Lower leg skin (tissue), 4 donors: Measurements from ENCODE around the gene ITGB8. TPM values are rescaled to one million over a fixed set of nuclear protein-coding genes. Genes with fewer than 3 reads are reported as not detected.

Experiments used
- DNase-seq, 2 donors: peaks; one replicate each; pipeline ENCODE4 v3.0.0-alpha.2; 2019; ENCODE audit warnings: low spot score in 2 of 2
- H3K4me3 ChIP-seq: fragments of 200-600 bp; sonication (generic); 2 replicates; pipeline ENCODE4 v1.5.1; 2017; ENCODE audit warnings: mild to moderate bottlenecking, low read depth; ENCODE audit not compliant: poor library complexity, severe bottlenecking
- POLR2A ChIP-seq, 2 donors: fragments of 450-650 bp; IDR thresholded peaks; one replicate each; pipeline ENCODE4 v1.6.1; 2016 to 2017; ENCODE audit warnings: antibody characterized with exemption in 2 of 2, mild to moderate bottlenecking in 1 of 2, moderate library complexity in 1 of 2
- WGBS, 2 donors: methylation state at CpG; one replicate each; pipeline ENCODE4 v1.1.5; 2018; 5-methylcytosine and 5-hydroxymethylcytosine counted together
- intact Hi-C: fragments of 100-400 bp; cut with DNase I; formaldehyde crosslinking; loops from one replicate; pipeline ENCODE4 v1.15.0; 2023; ENCODE audit warnings: low total_unique reads
- total RNA-seq, 4 donors: library from RNA; depleted of rRNA; stranded (reverse); fragments of >200 nt; gene quantifications; one replicate each; pipeline ENCODE4 v1.1.0, GENCODE V29; 2016
- TF ChIP-seq, protein P1 (sequence below), 3 donors: fragments of 450-650 bp; IDR thresholded peaks; one replicate each; pipeline ENCODE4 v1.5.1; 2016; ENCODE audit warnings: antibody characterized with exemption in 3 of 3, mild to moderate bottlenecking in 3 of 3, moderate library complexity in 2 of 3

ITGB8 gene
- total RNA-seq, 4 donors from 2014 or later: 25.0 to 66.1 (median 48.9) TPM

- intact Hi-C loops: no loop called here
- H3K4me3 ChIP-seq: no peak overlapping the region
- TF ChIP-seq, protein P1, sequence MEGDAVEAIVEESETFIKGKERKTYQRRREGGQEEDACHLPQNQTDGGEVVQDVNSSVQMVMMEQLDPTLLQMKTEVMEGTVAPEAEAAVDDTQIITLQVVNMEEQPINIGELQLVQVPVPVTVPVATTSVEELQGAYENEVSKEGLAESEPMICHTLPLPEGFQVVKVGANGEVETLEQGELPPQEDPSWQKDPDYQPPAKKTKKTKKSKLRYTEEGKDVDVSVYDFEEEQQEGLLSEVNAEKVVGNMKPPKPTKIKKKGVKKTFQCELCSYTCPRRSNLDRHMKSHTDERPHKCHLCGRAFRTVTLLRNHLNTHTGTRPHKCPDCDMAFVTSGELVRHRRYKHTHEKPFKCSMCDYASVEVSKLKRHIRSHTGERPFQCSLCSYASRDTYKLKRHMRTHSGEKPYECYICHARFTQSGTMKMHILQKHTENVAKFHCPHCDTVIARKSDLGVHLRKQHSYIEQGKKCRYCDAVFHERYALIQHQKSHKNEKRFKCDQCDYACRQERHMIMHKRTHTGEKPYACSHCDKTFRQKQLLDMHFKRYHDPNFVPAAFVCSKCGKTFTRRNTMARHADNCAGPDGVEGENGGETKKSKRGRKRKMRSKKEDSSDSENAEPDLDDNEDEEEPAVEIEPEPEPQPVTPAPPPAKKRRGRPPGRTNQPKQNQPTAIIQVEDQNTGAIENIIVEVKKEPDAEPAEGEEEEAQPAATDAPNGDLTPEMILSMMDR (IDR thresholded peaks at IDR 0.05): no peak
- TF ChIP-seq POLR2A (IDR thresholded peaks at IDR 0.05): no peak
- DNase-seq: no peak
- WGBS, 2 donors: 88 to 91% methylated on average over 2 of the region's 2 CpGs
These were observed 43.4 kb upstream of the ITGB8 start for GRCh38 chr7:20287317-20287716.

DNA sequence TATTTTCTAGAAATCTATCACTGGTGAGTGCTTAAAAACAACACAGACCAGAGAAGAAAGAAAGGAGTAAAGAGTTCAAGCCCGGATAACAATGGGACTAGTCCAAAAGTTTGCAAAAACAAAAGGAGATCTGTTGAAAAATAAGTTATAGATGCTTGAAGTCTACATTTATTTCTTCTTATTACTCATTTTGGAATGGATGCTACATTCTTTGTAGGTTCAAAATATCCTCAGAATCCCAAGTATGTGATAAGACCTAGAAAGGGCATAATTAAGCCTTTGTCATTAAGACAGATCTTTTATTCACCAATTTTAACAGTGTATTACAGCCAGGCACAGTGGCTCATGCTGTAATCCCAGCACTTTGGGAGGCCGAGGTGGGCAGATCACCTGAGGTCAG lies 42.7 kb upstream of the ITGB8 start:
- intact Hi-C loops: no loop called here
- 89 to 91% methylated on average over 2 of the region's 2 CpGs for WGBS, 2 donors
- TF ChIP-seq POLR2A (IDR thresholded peaks at IDR 0.05): no peak
- TF ChIP-seq, protein P1 (IDR thresholded peaks at IDR 0.05): no peak

DNA sequence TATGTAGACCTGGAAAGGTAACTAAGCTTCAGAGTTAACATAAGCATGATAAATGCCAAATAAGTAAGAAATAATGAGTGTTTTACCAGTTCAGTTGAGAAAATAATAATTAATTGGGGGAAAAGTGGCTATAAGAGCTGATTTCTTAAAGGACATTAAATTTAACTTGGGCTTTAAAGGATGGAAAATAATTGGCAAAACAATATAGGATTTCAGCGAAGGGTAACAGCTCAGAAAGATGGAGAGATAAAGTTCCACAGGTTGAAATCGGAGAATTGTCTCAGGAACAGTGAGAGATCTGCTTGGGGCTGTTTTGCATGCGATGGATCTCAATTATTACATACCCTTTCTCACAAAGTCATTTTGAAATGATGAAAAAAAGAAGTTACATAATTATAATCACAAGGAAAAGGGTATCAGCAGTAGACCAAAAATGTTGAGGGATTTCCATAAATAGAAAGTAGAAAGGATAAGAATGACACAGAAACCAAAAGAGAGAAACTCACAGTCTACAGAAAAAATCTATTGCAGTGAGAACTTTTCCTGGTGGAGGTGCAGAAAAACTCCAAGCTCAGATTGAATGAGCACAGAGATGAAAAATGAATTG lies 40.1 kb upstream of the ITGB8 start:
- no peak overlapping the region for H3K4me3 ChIP-seq
- no peak for DNase-seq
- TF ChIP-seq POLR2A (IDR thresholded peaks at IDR 0.05): no peak
- TF ChIP-seq, protein P1 (IDR thresholded peaks at IDR 0.05): no peak
- intact Hi-C loops: no loop called here
- WGBS, 2 donors: 50 to 51% methylated on average over 3 of the region's 3 CpGs

More for the DNA sequence above, 42.7 kb upstream of the ITGB8 start:
- no peak overlapping the region for H3K4me3 ChIP-seq
- no peak for DNase-seq

DNA sequence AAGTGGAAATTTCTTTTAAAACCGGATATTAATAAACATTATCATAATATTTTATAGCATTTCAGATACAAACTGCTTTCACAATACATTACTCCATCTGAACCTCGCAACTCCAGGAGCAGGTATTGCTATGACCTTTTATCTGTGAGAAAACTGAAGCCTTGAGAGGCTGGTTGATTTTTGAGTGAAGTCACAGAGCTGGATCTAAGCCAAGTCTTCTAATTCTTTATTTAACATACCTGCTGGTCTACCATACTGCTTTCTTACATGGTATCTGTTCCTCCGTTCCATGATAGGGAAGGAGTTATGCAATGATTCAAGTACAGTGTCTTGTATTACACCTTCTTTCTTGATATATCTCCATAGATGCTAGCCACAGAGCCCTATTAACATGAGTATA lies 37.4 kb upstream of the ITGB8 start:
- intact Hi-C loops: no loop called here
- WGBS, 2 donors: 91 to 92% methylated on average over 3 of the region's 3 CpGs

GRCh38 chr7:20296444-20296843 lies 34.3 kb upstream of the ITGB8 start:
- intact Hi-C loops: no loop called here
- WGBS, 2 donors: 80 to 89% methylated on average over 3 of the region's 3 CpGs
- no peak overlapping the region for H3K4me3 ChIP-seq
- DNase-seq: no peak
- TF ChIP-seq POLR2A (IDR thresholded peaks at IDR 0.05): no peak
- TF ChIP-seq, protein P1 (IDR thresholded peaks at IDR 0.05): no peak

More for the DNA sequence above, 37.4 kb upstream of the ITGB8 start:
- no peak for DNase-seq
- no peak overlapping the region for H3K4me3 ChIP-seq
- TF ChIP-seq, protein P1 (IDR thresholded peaks at IDR 0.05): no peak
- no peak for TF ChIP-seq POLR2A (IDR thresholded peaks at IDR 0.05)

- WGBS, 2 donors: 59 to 75% methylated on average over 3 of the region's 3 CpGs
- intact Hi-C loops: no loop called here
- no peak for DNase-seq
- no peak for TF ChIP-seq POLR2A (IDR thresholded peaks at IDR 0.05)
- TF ChIP-seq, protein P1 (IDR thresholded peaks at IDR 0.05): no peak
- H3K4me3 ChIP-seq: no peak overlapping the region
These were observed 33.8 kb upstream of the ITGB8 start for GRCh38 chr7:20296901-20297300.
